ENCODE results near the gene KRT13. TPM values are rescaled to one million over a fixed set of nuclear protein-coding genes. Genes with fewer than 3 reads are reported as not detected.
A peak's percentile ranks its signal among the peaks of the same experiment; 100 is the strongest.

KRT13 gene
- total and polyA plus RNA-seq, 9 of the 15 experiments (the other 6 are each of a cell fraction or from before 2014, with no cell fraction given), result 0.11 to 1.1 (median 0.24) TPM; not detected in 3

- 0 out of 2 replicates have a peak, but pooled peaks have one; percentile 32 for TF ChIP-seq HMGXB4 (CRISPR knock-in tag; IDR thresholded peaks at IDR 0.05)
- peak; percentile 41 for TF ChIP-seq HMGN3 (IDR thresholded peaks at IDR 0.05; ENCODE audit: borderline replicate concordance, extremely low read depth, insufficient read length, low read depth, low read length)
- peak in 1 of 2 experiments; percentile 72 for TF ChIP-seq E2F6 (IDR thresholded peaks at IDR 0.05; ENCODE audit: borderline replicate concordance in 1 of 2, extremely low read depth in 1 of 2, insufficient read depth in 1 of 2, insufficient read length in 1 of 2, low read depth in 1 of 2, low read length in 1 of 2, poor library complexity in 1 of 2, severe bottlenecking in 1 of 2)
- peak; percentile 26 for TF ChIP-seq CHD1 (IDR thresholded peaks at IDR 0.05; ENCODE audit: low read length)
- TF ChIP-seq MNT (conservative IDR thresholded peaks at IDR 0.05), result 0 out of 4 replicates have a peak, but pooled peaks of 1 of the 2 experiments have one; percentile 11
Measured at GRCh38 chr17:41527063-41528023, 21.9 kb upstream of the KRT13 start (continued).
